MM.1S (cell line): ENCODE data around the gene CASP10.

Experiments used
- CTCF ChIP-seq: fragments of 300-600 bp; sonication (generic); IDR thresholded peaks from 2 replicates; pipeline ENCODE4 v1.5.1; 2016; ENCODE audit warnings: antibody characterized with exemption, low read length, mixed read lengths
- EZH2 ChIP-seq: fragments of 300-600 bp; sonication (generic); optimal IDR thresholded peaks from 2 replicates; pipeline ENCODE3; 2017; ENCODE audit warnings: low read depth, mild to moderate bottlenecking, antibody characterized with exemption, low read length, mixed read lengths
- EZH2phosphoT487 ChIP-seq: fragments of 300-600 bp; sonication (generic); IDR thresholded peaks from 2 replicates; pipeline ENCODE4 v1.6.1; 2018; ENCODE audit warnings: antibody characterized with exemption, low read length

- TF ChIP-seq CTCF: no peak
- TF ChIP-seq EZH2phosphoT487: no peak
- TF ChIP-seq EZH2: no peak
Observed at GRCh38 chr2:201156640-201157039, 26.3 kb upstream of the CASP10 start.
